ENCODE measurements around the gene SPECC1. TPM values are rescaled to one million over a fixed set of nuclear protein-coding genes. Genes with fewer than 3 reads are reported as not detected.
"Not testable (repeated sequence)": the region's sequence is repeated elsewhere in the genome, so short reads cannot be mapped to it uniquely, and the experiment has no call there.

The SPECC1 gene
- total RNA-seq, 6 donors from 2014 or later: 21.8 to 65.0 (median 33.9) TPM

GRCh38 chr17:20259668-20260067 lies 250.5 kb downstream of the SPECC1 start:
- Histone ChIP-seq H3K27me3 (no peaks in the 10 kb centered on the region), H3K4me3 (no peak overlapping the region), H3K9me3 (no peaks in the 10 kb centered on the region), H3K36me3 (peaks cover 0 to 23% (median 9%) of the 10 kb centered on the region in 4 donors), H3K27ac (no peak overlapping the region), H3K4me1 (no peaks in the 10 kb centered on the region)
- ATAC-seq (ENCODE audit: low FRiP score in 2 of 2): no peak
- DNase-seq: no peak
- WGBS, 2 donors: 94 to 98% methylated on average over 4 of the region's 4 CpGs
- TF ChIP-seq EP300 (IDR thresholded peaks at IDR 0.05) (no peak), CTCF (IDR thresholded peaks at IDR 0.05) (no peak), POLR2A (IDR thresholded peaks at IDR 0.05) (no peak), POLR2AphosphoS5 (IDR thresholded peaks at IDR 0.05) (no peak)

GRCh38 chr17:20260268-20260667 lies 251.1 kb downstream of the SPECC1 start:
- TF ChIP-seq EP300 (IDR thresholded peaks at IDR 0.05) (no peak), POLR2AphosphoS5 (IDR thresholded peaks at IDR 0.05) (no peak), POLR2A (IDR thresholded peaks at IDR 0.05) (no peak), CTCF (IDR thresholded peaks at IDR 0.05) (no peak)
- no peak overlapping the region for H3K27ac ChIP-seq
- DNase-seq: no peak
- no peaks in the 10 kb centered on the region for H3K27me3 ChIP-seq
- no peak overlapping the region for H3K4me3 ChIP-seq
- no peaks in the 10 kb centered on the region for H3K9me3 ChIP-seq
- H3K36me3 ChIP-seq: peaks cover 0 to 23% (median 9%) of the 10 kb centered on the region in 4 donors
- no peak for ATAC-seq (ENCODE audit: low FRiP score in 2 of 2)
- WGBS, 2 donors: 91 to 97% methylated on average over 6 of the region's 6 CpGs
- H3K4me1 ChIP-seq: no peaks in the 10 kb centered on the region

GRCh38 chr17:20262226-20263114 lies 253.3 kb downstream of the SPECC1 start:
- Histone ChIP-seq H3K27ac (no peak overlapping the region), H3K4me3 (no peak overlapping the region), H3K36me3 (peaks cover 0 to 23% (median 7%) of the 10 kb centered on the region in 4 donors), H3K4me1 (no peaks in the 10 kb centered on the region), H3K9me3 (no peaks in the 10 kb centered on the region), H3K27me3 (no peaks in the 10 kb centered on the region)
- no peak for ATAC-seq (ENCODE audit: low FRiP score in 2 of 2)
- TF ChIP-seq POLR2AphosphoS5 (IDR thresholded peaks at IDR 0.05) (no peak), EP300 (IDR thresholded peaks at IDR 0.05) (no peak), CTCF (IDR thresholded peaks at IDR 0.05) (no peak), POLR2A (IDR thresholded peaks at IDR 0.05) (no peak)
- DNase-seq: no peak
- 86 to 88% methylated on average over 8 of the region's 8 CpGs for WGBS, 2 donors

- WGBS, 2 donors: 52 to 81% methylated on average over 4 to 5 of the region's 5 CpGs
- not testable (repeated sequence) for ATAC-seq (ENCODE audit: low FRiP score in 2 of 2); H3K27me3 ChIP-seq; H3K27ac ChIP-seq; H3K4me3 ChIP-seq; DNase-seq; H3K4me1 ChIP-seq; H3K9me3 ChIP-seq
- H3K36me3 ChIP-seq: peaks cover 0 to 17% (median 7%) of the 10 kb centered on the region in 4 donors
Observed at GRCh38 chr17:20263115-20263433, 253.9 kb downstream of the SPECC1 start.

- no peaks in the 10 kb centered on the region for H3K27me3 ChIP-seq
- H3K4me1 ChIP-seq: no peaks in the 10 kb centered on the region
- TF ChIP-seq POLR2A (IDR thresholded peaks at IDR 0.05): no peak
- no peak for TF ChIP-seq EP300 (IDR thresholded peaks at IDR 0.05)
- no peak for TF ChIP-seq POLR2AphosphoS5 (IDR thresholded peaks at IDR 0.05)
- no peak for TF ChIP-seq CTCF (IDR thresholded peaks at IDR 0.05)
- H3K27ac ChIP-seq: no peak overlapping the region
- ATAC-seq (ENCODE audit: low FRiP score in 2 of 2): no peak
- H3K36me3 ChIP-seq: peaks cover 0 to 12% (median 7%) of the 10 kb centered on the region in 4 donors
- DNase-seq: no peak
- WGBS, 2 donors: 66 to 69% methylated on average over 5 of the region's 5 CpGs
- no peaks in the 10 kb centered on the region for H3K9me3 ChIP-seq
- H3K4me3 ChIP-seq: no peak overlapping the region
Observed at GRCh38 chr17:20263595-20263994, 254.4 kb downstream of the SPECC1 start.
